HepG2 (cell line): ENCODE results near the gene MORF4L1. TPM values are rescaled to one million over a fixed set of nuclear protein-coding genes. Genes with fewer than 3 reads are reported as not detected.
A peak's percentile ranks its signal among the peaks of the same experiment; 100 is the strongest.

Experiments used
- ATAC-seq: fragments of 200-7000 bp; cut with Tn5 transposase; 3 replicates; pipeline ENCODE4 v1.9.1; 2020; ENCODE audit warnings: mild to moderate bottlenecking, moderate library complexity
- BruUV-seq: library from RNA; stranded (reverse); fragments of 400-500 nt; replicated peaks from 2 replicates; lab custom pipeline; 2021; lab: Mats Ljungman, UMichigan
- CTCF ChIA-PET: fragments of 300-600 bp; formaldehyde crosslinking; extraction: SDS; loops from one replicate; lab custom pipeline; 2021; ENCODE audit warnings: low total read pairs, inconsistent platforms, low intra/inter-chr PET ratio; lab: Yijun Ruan, JAX
- POLR2A ChIA-PET: fragments of 350-600 bp; sonication (Branson Sonifier 250); formaldehyde crosslinking; loops from one replicate; lab custom pipeline; 2020; ENCODE audit warnings: antibody characterized with exemption, inconsistent platforms; lab: Yijun Ruan, JAX
- DNase-seq: peaks from one replicate; pipeline ENCODE4 v3.0.0-alpha.2; 2015; ENCODE audit warnings: low spot score
- FAIRE-seq: peaks from 3 replicates; lab custom pipeline; 2011; peaks lifted over from hg19 to GRCh38; lab: Jason Lieb, UNC
- H2AFZ ChIP-seq: one replicate; pipeline ENCODE4 v1.6.1; 2011; ENCODE audit warnings: low read length, inconsistent platforms
- H3K27ac ChIP-seq: fragments of 300-600 bp; 3 replicates; pipeline ENCODE4 v1.8.0; 2011; ENCODE audit warnings: mixed run types, mild to moderate bottlenecking, mixed read lengths, low read length, inconsistent platforms; ENCODE audit not compliant: insufficient read depth; ENCODE audit errors: extremely low read length
- H3K27me3 ChIP-seq, 2 experiments: fragments of 200-600 bp in 1 of 2; 2 replicates in 1 of 2; 3 replicates in 1 of 2; pipeline versions ENCODE4 v1.6.0 to v1.8.0; 2011; ENCODE audit warnings: low read length in 2 of 2, mild to moderate bottlenecking in 2 of 2, moderate library complexity in 2 of 2, inconsistent platforms in 1 of 2; ENCODE audit not compliant: insufficient read depth in 2 of 2, control insufficient read depth in 1 of 2
- H3K36me3 ChIP-seq, 2 experiments: fragments of 200-600 bp in 1 of 2; replicated peaks in 1 of 2; 2 replicates in 1 of 2; 3 replicates in 1 of 2; pipeline versions ENCODE4 v1.5.1 to v1.8.0; 2011; ENCODE audit warnings: low read length in 2 of 2, inconsistent platforms in 1 of 2; ENCODE audit not compliant: insufficient read depth in 2 of 2, control insufficient read depth in 1 of 2
- H3K4me1 ChIP-seq: 2 replicates; pipeline ENCODE4 v1.5.1; 2012; ENCODE audit warnings: low read length, inconsistent platforms; ENCODE audit not compliant: insufficient read depth
- H3K4me2 ChIP-seq: 2 replicates; pipeline ENCODE4 v1.6.0; 2011; ENCODE audit warnings: low read depth, low read length, inconsistent platforms
- H3K4me3 ChIP-seq, 3 experiments: fragments of 200-600 bp in 1 of 3; sonication (generic), shearing (Covaris generic) in 1 of 3; replicated peaks in 1 of 3; 2 replicates each; pipeline ENCODE4 v1.5.1; 2011 to 2016; ENCODE audit warnings: low read length in 3 of 3, inconsistent platforms in 2 of 3, low read depth in 2 of 3, mild to moderate bottlenecking in 2 of 3, control low read depth in 1 of 3, mixed read lengths in 1 of 3; ENCODE audit not compliant: insufficient read depth in 1 of 3
- H3K79me2 ChIP-seq: one replicate; pipeline ENCODE4 v1.6.1; 2011; ENCODE audit warnings: low read length, inconsistent platforms; ENCODE audit not compliant: insufficient read depth
- H3K9ac ChIP-seq: 2 replicates; pipeline ENCODE4 v1.6.0; 2011; ENCODE audit warnings: mild to moderate bottlenecking, low read depth, low read length, inconsistent platforms; ENCODE audit not compliant: insufficient read depth
- H3K9me3 ChIP-seq: 2 replicates; pipeline ENCODE4 v1.5.1; 2012; ENCODE audit warnings: mild to moderate bottlenecking, low read length
- H4K20me1 ChIP-seq: 2 replicates; pipeline ENCODE4 v1.6.0; 2011; ENCODE audit warnings: inconsistent platforms, mild to moderate bottlenecking, low read length, moderate library complexity; ENCODE audit not compliant: insufficient read depth
- BRF2 ChIP-seq: sonication (generic); formaldehyde crosslinking; IDR thresholded peaks from 2 replicates; pipeline ENCODE4 v1.8.1; 2022; ENCODE audit warnings: mild to moderate bottlenecking, missing genetic modification reagents
- DR1 ChIP-seq: sonication (generic); formaldehyde crosslinking; IDR thresholded peaks from 2 replicates; pipeline ENCODE4 v1.8.0; 2021; ENCODE audit warnings: mild to moderate bottlenecking, missing genetic modification reagents, inconsistent platforms
- FOXO1 ChIP-seq: sonication (generic); formaldehyde crosslinking; IDR thresholded peaks from 2 replicates; pipeline ENCODE4 v1.4.0; 2020; ENCODE audit warnings: missing genetic modification reagents
- FUBP1 ChIP-seq: sonication (generic); formaldehyde crosslinking; IDR thresholded peaks from 2 replicates; pipeline ENCODE4 v1.5.1; 2020; ENCODE audit warnings: missing genetic modification reagents, mild to moderate bottlenecking, borderline replicate concordance
- GPN1 ChIP-seq: sonication (generic); formaldehyde crosslinking; IDR thresholded peaks from 2 replicates; pipeline ENCODE4 v1.5.1; 2020; ENCODE audit warnings: missing genetic modification reagents, borderline replicate concordance
- HNRNPL ChIP-seq: fragments of 200-400 bp; formaldehyde crosslinking; IDR thresholded peaks from 2 replicates; pipeline ENCODE4 v1.6.1; 2017; ENCODE audit warnings: mild to moderate bottlenecking, low read depth, low read length
- NAIF1 ChIP-seq: sonication (generic); formaldehyde crosslinking; IDR thresholded peaks from 2 replicates; pipeline ENCODE4 v1.5.0; 2020; ENCODE audit warnings: mild to moderate bottlenecking, missing genetic modification reagents, borderline replicate concordance
- RBM22 ChIP-seq: fragments of 200-400 bp; formaldehyde crosslinking; optimal IDR thresholded peaks from 2 replicates; pipeline ENCODE3; 2017; ENCODE audit warnings: mild to moderate bottlenecking, low read length, moderate library complexity
- RNF2 ChIP-seq: fragments of 450-650 bp; conservative IDR thresholded peaks from 2 replicates; pipeline ENCODE4 v1.6.1; 2016; ENCODE audit warnings: low read depth
- SMC3 ChIP-seq: IDR thresholded peaks from 2 replicates; pipeline ENCODE4 v1.6.1; 2011; ENCODE audit warnings: low read length, improper control_type of control experiment
- TCF7 ChIP-seq: sonication (generic); IDR thresholded peaks from 2 replicates; pipeline ENCODE4 v1.6.1; 2016; ENCODE audit warnings: antibody characterized with exemption, low read depth
- TEAD3 ChIP-seq: optimal IDR thresholded peaks from 2 replicates; pipeline ENCODE3; 2016; ENCODE audit warnings: borderline replicate concordance
- U2AF2 ChIP-seq: fragments of 200-400 bp; formaldehyde crosslinking; IDR thresholded peaks from 2 replicates; pipeline ENCODE4 v1.6.1; 2017; ENCODE audit warnings: low read depth, mild to moderate bottlenecking, low read length
- ZBTB33 ChIP-seq: sonication (generic); formaldehyde crosslinking; IDR thresholded peaks from 2 replicates; pipeline ENCODE4 v1.4.0; 2020; ENCODE audit warnings: missing genetic modification reagents
- ZBTB7A ChIP-seq: sonication (generic); formaldehyde crosslinking; IDR thresholded peaks from 2 replicates; pipeline ENCODE4 v1.8.0; 2022; ENCODE audit warnings: mild to moderate bottlenecking, missing genetic modification reagents
- ZNF232 ChIP-seq: sonication (generic); formaldehyde crosslinking; IDR thresholded peaks from 2 replicates; pipeline ENCODE4 v1.4.0; 2020; ENCODE audit warnings: missing genetic modification reagents, borderline replicate concordance
- ZNF383 ChIP-seq: sonication (generic); formaldehyde crosslinking; IDR thresholded peaks from 2 replicates; pipeline ENCODE4 v1.4.0; 2020; ENCODE audit warnings: missing genetic modification reagents, mild to moderate bottlenecking, borderline replicate concordance
- ZNF619 ChIP-seq: sonication (generic); formaldehyde crosslinking; IDR thresholded peaks from 2 replicates; pipeline ENCODE4 v1.4.0; 2020; ENCODE audit warnings: mild to moderate bottlenecking, missing genetic modification reagents
- ZNF670 ChIP-seq: sonication (generic); formaldehyde crosslinking; IDR thresholded peaks from 2 replicates; pipeline ENCODE4 v1.8.0; 2022; ENCODE audit warnings: mild to moderate bottlenecking, missing genetic modification reagents, borderline replicate concordance
- ZNF781 ChIP-seq: sonication (generic); formaldehyde crosslinking; IDR thresholded peaks from 2 replicates; pipeline ENCODE4 v1.5.1; 2020; ENCODE audit warnings: borderline replicate concordance, mild to moderate bottlenecking, missing genetic modification reagents; ENCODE audit errors: not compliant biosample characterization
- ZNF792 ChIP-seq: IDR thresholded peaks from 2 replicates; pipeline ENCODE4 v1.6.1; 2016
- WGBS: methylation state at CpG from one replicate; pipeline ENCODE4 v1.1.6; 2017; ENCODE audit warnings: low lambda C conversion rate; 5-methylcytosine and 5-hydroxymethylcytosine counted together
- in situ Hi-C: cut with HindIII; loops from 2 replicates; pipeline ENCODE4 v1.10.0; 2017; ENCODE audit warnings: low pct_unique_long_range_greater_than_20kb; ENCODE audit not compliant: extremely low pct_ligation_motif_present
- intact Hi-C: fragments of 100-400 bp; cut with micrococcal nuclease; formaldehyde crosslinking; loops from one replicate; pipeline ENCODE4 v1.10.0; 2022; ENCODE audit not compliant: unreplicated experiment
- polyA plus RNA-seq, 8 experiments: library from polyadenylated mRNA; depleted of rRNA in 3 of 8; stranded (reverse) in 7 of 8; unstranded in 1 of 8; fragments of >200 nt; fragmentation: Illumina TruSeq in 4 of 8; extraction: Trizol in 4 of 8; gene quantifications; 2 replicates each; pipeline versions ENCODE4 v1.2.1 to v1.2.3, GENCODE V29; 2011 to 2016; ENCODE audit warnings: low read depth in 4 of 8, missing spikeins in 1 of 8, mixed read lengths in 1 of 8; ENCODE audit not compliant: insufficient read depth in 1 of 8
- total RNA-seq, 5 experiments: library from RNA; depleted of rRNA; stranded (reverse); fragments of >200 nt; fragmentation: Illumina TruSeq; extraction: Trizol; gene quantifications; 2 replicates each; pipeline ENCODE4 v1.2.3, GENCODE V29; 2016; ENCODE audit warnings: low read depth in 1 of 5

MORF4L1 gene
- total and polyA plus RNA-seq, 2 of the 13 experiments (the other 11 are each of a cell fraction or from before 2014, with no cell fraction given): 218 to 219 TPM

GRCh38 chr15:78909791-78910228, 37.1 kb downstream of the MORF4L1 start:
- CTCF ChIA-PET: interaction anchor here (0.7 to 1.8 kb wide), 5 partner anchors 70 to 275 kb away, joined by 3 to 15 read pairs (median 8); no protein-coding TSS in a partner anchor
- H3K4me2 ChIP-seq: no peak overlapping the region
- H3K79me2 ChIP-seq: no peaks in the 10 kb centered on the region
- H4K20me1 ChIP-seq: no peaks in the 10 kb centered on the region; the same call in 1 of the 2 replicates
- POLR2A ChIA-PET: interaction anchor here (0.8 to 1.8 kb wide), 3 partner anchors 70 to 89 kb away, joined by 3 to 6 read pairs (median 4); no protein-coding TSS in a partner anchor
- H2AFZ ChIP-seq: no peak overlapping the region
- intact Hi-C loops (loop anchor here (1.0 to 10.0 kb wide), 4 partner anchors 69 to 405 kb away; partner anchors contain the start of gene TMED3), in situ Hi-C loops (loop anchor here (5.0 kb wide), 1 partner anchor 272 kb away; no protein-coding TSS in a partner anchor)
- H3K27ac ChIP-seq: peak overlapping the region; percentile 31
- H3K27me3 ChIP-seq: no peaks in the 10 kb centered on the region
- ATAC-seq (peak; percentile 73), FAIRE-seq (peak; percentile 76), DNase-seq (peak; percentile 42)
- H3K4me1 ChIP-seq: peaks cover 52% of the 10 kb centered on the region
- BruUV-seq: no TSS peak
- H3K4me3 ChIP-seq: no peak overlapping the region
- WGBS: 66% methylated on average over 5 of the region's 5 CpGs
- H3K9me3 ChIP-seq: no peaks in the 10 kb centered on the region
- H3K9ac ChIP-seq: no peak overlapping the region
- peaks cover 10 to 55% of the 10 kb centered on the region in 2 experiments for H3K36me3 ChIP-seq
- TF ChIP-seq BRF2 (CRISPR knock-in tag) (no peak), ZNF670 (CRISPR knock-in tag) (no peak), TCF7 (no peak), ZNF232 (CRISPR knock-in tag) (no peak), ZNF619 (no peak), RBM22 (peak; percentile 44), GPN1 (no peak), ZNF383 (CRISPR knock-in tag) (no peak), ZNF781 (CRISPR knock-in tag) (no peak), ZNF792 (CRISPR knock-in tag) (no peak), NAIF1 (CRISPR knock-in tag) (no peak), FUBP1 (CRISPR knock-in tag) (no peak), U2AF2 (no peak), FOXO1 (CRISPR knock-in tag) (no peak), DR1 (no peak), SMC3 (peak; percentile 75), ZBTB33 (CRISPR knock-in tag) (peak; percentile 91), ZBTB7A (CRISPR knock-in tag) (no peak), TEAD3 (CRISPR knock-in tag) (peak; percentile 45), RNF2 (no peak), HNRNPL (no peak)
